Ovary (tissue), 3 donors: Measurements from ENCODE around the gene KRT81.

Source experiments
- CTCF ChIP-seq, 3 donors: fragments of 450-650 bp in 2 of 3; fragments of 200-600 bp in 1 of 3; IDR thresholded peaks; one replicate each; pipeline versions ENCODE4 v1.5.1 to v1.8.0; 2016 to 2022; ENCODE audit warnings: antibody characterized with exemption in 3 of 3, mild to moderate bottlenecking in 1 of 3
- POLR2A ChIP-seq: fragments of 450-650 bp; IDR thresholded peaks from one replicate; pipeline ENCODE4 v1.6.1; 2017; ENCODE audit warnings: antibody characterized with exemption, mild to moderate bottlenecking, moderate library complexity
- donor health status: DM: no; HTN: no; CAD: no.

GRCh38 chr12:52285172-52285745 is 6.1 kb downstream of the KRT81 start:
- TF ChIP-seq CTCF (IDR thresholded peaks at IDR 0.05) (no peak), POLR2A (no peak)
